ENCODE results near the gene SLC7A10. TPM values are rescaled to one million over a fixed set of nuclear protein-coding genes. Genes with fewer than 3 reads are reported as not detected.
A peak's percentile ranks its signal among the peaks of the same experiment; 100 is the strongest.

SLC7A10 gene
- total RNA-seq, 1 donor from 2014 or later, result 0.48 TPM

GRCh38 chr19:33266974-33267484, 41.4 kb upstream of the SLC7A10 start:
- Mint-ChIP-seq H3K27me3 (peaks cover 5% of the 10 kb centered on the region), H3K9me3 (ENCODE audit: low read depth) (no peaks in the 10 kb centered on the region), H3K27ac (no peak overlapping the region), H3K4me1 (ENCODE audit: low read depth) (no peaks in the 10 kb centered on the region), H3K36me3 (ENCODE audit: insufficient read depth) (no peaks in the 10 kb centered on the region), H3K4me3 (ENCODE audit: low read depth) (no peak overlapping the region)
- DNase-seq (ENCODE audit: low spot score, unreplicated experiment), result no peak
- no peak for TF ChIP-seq CTCF (IDR thresholded peaks at IDR 0.05; ENCODE audit: unreplicated experiment)

GRCh38 chr19:33264881-33265445, 39.3 kb upstream of the SLC7A10 start:
- no peak for DNase-seq (ENCODE audit: low spot score, unreplicated experiment)
- Mint-ChIP-seq H3K4me1 (ENCODE audit: low read depth) (no peaks in the 10 kb centered on the region), H3K4me3 (ENCODE audit: low read depth) (no peak overlapping the region), H3K27ac (no peak overlapping the region), H3K36me3 (ENCODE audit: insufficient read depth) (no peaks in the 10 kb centered on the region), H3K9me3 (ENCODE audit: low read depth) (no peaks in the 10 kb centered on the region), H3K27me3 (peaks cover 5% of the 10 kb centered on the region)
- TF ChIP-seq CTCF (IDR thresholded peaks at IDR 0.05; ENCODE audit: unreplicated experiment), result no peak

- TF ChIP-seq CTCF (IDR thresholded peaks at IDR 0.05; ENCODE audit: unreplicated experiment), result no peak
These were observed 37.8 kb upstream of the SLC7A10 start for GRCh38 chr19:33263325-33264023.

GRCh38 chr19:33261511-33262189, 36.0 kb upstream of the SLC7A10 start:
- Mint-ChIP-seq H3K4me3 (ENCODE audit: low read depth) (no peak overlapping the region), H3K4me1 (ENCODE audit: low read depth) (no peaks in the 10 kb centered on the region), H3K27me3 (peaks cover 5% of the 10 kb centered on the region), H3K27ac (no peak overlapping the region), H3K36me3 (ENCODE audit: insufficient read depth) (no peaks in the 10 kb centered on the region), H3K9me3 (ENCODE audit: low read depth) (no peaks in the 10 kb centered on the region)
- TF ChIP-seq CTCF (IDR thresholded peaks at IDR 0.05; ENCODE audit: unreplicated experiment), result no peak
- no peak for DNase-seq (ENCODE audit: low spot score, unreplicated experiment)

More at GRCh38 chr19:33263325-33264023, 37.8 kb upstream of the SLC7A10 start:
- Mint-ChIP-seq H3K9me3 (ENCODE audit: low read depth) (no peaks in the 10 kb centered on the region), H3K27me3 (peaks cover 5% of the 10 kb centered on the region), H3K27ac (peak overlapping the region; percentile 62), H3K36me3 (ENCODE audit: insufficient read depth) (no peaks in the 10 kb centered on the region), H3K4me1 (ENCODE audit: low read depth) (no peaks in the 10 kb centered on the region), H3K4me3 (ENCODE audit: low read depth) (no peak overlapping the region)
- DNase-seq (ENCODE audit: low spot score, unreplicated experiment), result no peak

- Mint-ChIP-seq H3K4me3 (ENCODE audit: low read depth) (no peak overlapping the region), H3K4me1 (ENCODE audit: low read depth) (no peaks in the 10 kb centered on the region), H3K27ac (peak overlapping the region; percentile 67), H3K27me3 (peaks cover 5% of the 10 kb centered on the region), H3K9me3 (ENCODE audit: low read depth) (no peaks in the 10 kb centered on the region), H3K36me3 (ENCODE audit: insufficient read depth) (no peaks in the 10 kb centered on the region)
- TF ChIP-seq CTCF (IDR thresholded peaks at IDR 0.05; ENCODE audit: unreplicated experiment), result no peak
- no peak for DNase-seq (ENCODE audit: low spot score, unreplicated experiment)
These were observed 35.2 kb upstream of the SLC7A10 start for GRCh38 chr19:33260628-33261418.
